Activated CD8-positive, alpha-beta memory T cell treated with anti-CD3 and anti-CD28 coated beads for 4 hours (primary cell): ENCODE measurements around the gene ST6GAL2.

Experiments used
- DNase-seq, 2 donors: peaks; one replicate each; pipeline ENCODE4 v3.0.0-alpha.2; 2020; ENCODE audit warnings: low read depth in 2 of 2

The ST6GAL2 gene, protein sequence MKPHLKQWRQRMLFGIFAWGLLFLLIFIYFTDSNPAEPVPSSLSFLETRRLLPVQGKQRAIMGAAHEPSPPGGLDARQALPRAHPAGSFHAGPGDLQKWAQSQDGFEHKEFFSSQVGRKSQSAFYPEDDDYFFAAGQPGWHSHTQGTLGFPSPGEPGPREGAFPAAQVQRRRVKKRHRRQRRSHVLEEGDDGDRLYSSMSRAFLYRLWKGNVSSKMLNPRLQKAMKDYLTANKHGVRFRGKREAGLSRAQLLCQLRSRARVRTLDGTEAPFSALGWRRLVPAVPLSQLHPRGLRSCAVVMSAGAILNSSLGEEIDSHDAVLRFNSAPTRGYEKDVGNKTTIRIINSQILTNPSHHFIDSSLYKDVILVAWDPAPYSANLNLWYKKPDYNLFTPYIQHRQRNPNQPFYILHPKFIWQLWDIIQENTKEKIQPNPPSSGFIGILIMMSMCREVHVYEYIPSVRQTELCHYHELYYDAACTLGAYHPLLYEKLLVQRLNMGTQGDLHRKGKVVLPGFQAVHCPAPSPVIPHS

DNA sequence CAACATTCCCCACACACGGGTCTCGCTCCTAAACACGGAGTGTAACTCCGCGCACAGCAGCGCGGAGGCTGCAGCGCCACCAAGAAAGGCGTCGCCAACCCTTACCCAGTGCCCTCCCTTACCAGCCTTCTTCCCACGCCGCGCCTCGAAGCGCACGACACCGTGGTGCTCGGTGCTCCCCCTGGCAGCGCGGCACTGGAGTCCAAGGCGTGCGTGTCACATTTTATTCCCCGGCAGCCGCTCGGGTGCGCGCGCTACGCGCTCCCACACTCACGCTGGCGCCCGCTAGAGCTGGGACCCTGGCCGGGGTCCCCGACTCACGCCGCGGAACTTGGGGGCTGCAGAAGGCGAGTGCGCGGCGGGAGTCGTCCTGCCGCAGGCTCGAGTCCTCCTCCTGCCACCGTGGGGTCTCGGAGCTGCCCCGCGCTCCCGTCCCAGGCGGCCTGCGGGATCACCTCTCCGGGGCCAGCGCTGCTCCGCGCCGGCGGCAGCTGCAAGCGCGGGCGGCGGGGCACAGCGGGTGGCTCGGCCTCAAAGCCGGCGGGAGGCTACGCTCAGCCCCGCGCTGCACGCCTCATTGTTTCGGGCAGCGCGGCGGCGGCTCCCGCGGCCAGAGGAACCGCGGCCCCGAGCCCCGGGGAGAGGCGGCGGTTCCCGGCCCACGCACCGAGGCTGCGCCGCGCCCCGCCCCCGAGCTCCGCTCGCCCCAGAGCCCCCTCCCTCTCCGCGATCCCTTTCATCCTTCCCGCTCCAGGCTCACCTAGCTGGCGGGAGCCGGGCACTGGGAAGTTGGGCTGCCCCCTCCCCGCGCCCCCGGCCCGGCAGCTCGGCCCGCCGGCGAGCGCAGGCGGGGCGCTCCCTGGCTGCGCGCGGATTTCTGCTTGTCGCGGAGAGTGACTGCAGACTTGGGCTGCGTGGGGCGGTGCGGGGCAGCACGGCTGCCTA lies at the start of gene ST6GAL2:
TSS of gene ST6GAL2 (minus strand) at position 197 of the 945 bp plus-strand sequence. CDS start 42,190 bp downstream, outside the sequence.
- DNase-seq, result no peak

DNA sequence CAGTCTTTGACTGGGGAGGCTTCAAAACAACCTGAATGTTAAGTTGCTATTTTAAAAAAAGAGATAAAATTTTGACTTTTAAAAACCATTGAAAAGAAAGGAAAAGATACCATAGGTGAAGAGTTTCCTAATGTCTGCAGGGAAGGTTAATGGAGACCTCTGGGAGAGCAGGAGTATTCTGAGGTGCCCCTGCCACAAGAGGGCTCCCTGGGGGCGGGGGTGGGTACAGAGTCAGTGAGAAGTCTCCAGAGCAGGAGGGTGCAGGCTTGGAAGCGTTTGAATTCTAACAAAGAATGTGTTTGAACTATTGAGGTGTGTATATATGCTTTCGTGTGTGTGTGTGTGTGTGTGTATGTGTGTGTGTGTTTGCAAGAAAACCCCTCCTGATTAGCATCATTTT lies 46.7 kb upstream of the ST6GAL2 start:
- no peak for DNase-seq

GRCh38 chr2:106931717-106932335 lies 45.9 kb upstream of the ST6GAL2 start:
- no peak for DNase-seq

- no peak for DNase-seq
Observed at GRCh38 chr2:106921451-106921850, 35.5 kb upstream of the ST6GAL2 start.

- DNase-seq, result no peak
Observed at GRCh38 chr2:106919012-106919411, 33.0 kb upstream of the ST6GAL2 start.

DNA sequence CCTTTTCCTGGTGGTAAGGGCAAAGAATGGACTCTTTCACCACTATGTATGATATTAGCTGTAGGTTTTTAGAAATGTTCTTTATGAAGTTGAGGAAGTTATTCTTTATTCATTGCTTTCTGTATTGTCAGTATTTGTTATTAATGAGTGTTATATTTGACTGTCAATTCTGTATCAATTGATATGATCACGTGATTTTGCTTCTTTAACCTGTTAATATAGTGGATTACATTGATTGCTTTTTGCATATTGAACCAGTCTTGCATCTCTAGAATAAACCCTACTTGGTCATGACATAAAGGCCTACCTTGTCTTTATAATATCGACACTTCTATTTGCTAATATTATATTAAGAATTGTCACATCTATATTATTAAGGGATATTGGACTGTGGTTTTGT lies 18.3 kb upstream of the ST6GAL2 start:
- DNase-seq, result no peak

GRCh38 chr2:106899786-106900530 lies 14.0 kb upstream of the ST6GAL2 start:
- DNase-seq, result no peak

DNA sequence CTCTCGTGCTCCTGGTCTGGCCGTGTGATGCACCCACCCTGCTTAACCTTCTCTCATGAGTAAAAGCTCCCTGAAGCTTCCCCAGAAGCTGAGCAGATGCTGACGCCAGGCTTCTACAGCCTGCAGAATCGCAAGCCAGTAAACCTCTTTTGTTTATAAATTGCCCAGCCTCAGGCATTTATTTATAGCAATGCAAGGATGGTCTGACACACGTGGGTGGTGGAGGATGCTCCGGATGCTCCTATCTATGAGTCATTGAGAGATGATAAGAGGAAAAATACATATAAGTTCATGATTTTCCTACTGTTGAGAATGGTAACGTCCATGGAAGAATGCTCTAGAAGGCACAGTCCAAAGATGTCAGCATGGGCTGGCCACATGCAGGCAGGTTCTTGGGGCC lies 8.6 kb upstream of the ST6GAL2 start:
- DNase-seq, result no peak

- no peak for DNase-seq
Observed at GRCh38 chr2:106892048-106892447, 6.1 kb upstream of the ST6GAL2 start.

GRCh38 chr2:106890606-106891005 lies 4.6 kb upstream of the ST6GAL2 start:
- DNase-seq, result no peak

DNA sequence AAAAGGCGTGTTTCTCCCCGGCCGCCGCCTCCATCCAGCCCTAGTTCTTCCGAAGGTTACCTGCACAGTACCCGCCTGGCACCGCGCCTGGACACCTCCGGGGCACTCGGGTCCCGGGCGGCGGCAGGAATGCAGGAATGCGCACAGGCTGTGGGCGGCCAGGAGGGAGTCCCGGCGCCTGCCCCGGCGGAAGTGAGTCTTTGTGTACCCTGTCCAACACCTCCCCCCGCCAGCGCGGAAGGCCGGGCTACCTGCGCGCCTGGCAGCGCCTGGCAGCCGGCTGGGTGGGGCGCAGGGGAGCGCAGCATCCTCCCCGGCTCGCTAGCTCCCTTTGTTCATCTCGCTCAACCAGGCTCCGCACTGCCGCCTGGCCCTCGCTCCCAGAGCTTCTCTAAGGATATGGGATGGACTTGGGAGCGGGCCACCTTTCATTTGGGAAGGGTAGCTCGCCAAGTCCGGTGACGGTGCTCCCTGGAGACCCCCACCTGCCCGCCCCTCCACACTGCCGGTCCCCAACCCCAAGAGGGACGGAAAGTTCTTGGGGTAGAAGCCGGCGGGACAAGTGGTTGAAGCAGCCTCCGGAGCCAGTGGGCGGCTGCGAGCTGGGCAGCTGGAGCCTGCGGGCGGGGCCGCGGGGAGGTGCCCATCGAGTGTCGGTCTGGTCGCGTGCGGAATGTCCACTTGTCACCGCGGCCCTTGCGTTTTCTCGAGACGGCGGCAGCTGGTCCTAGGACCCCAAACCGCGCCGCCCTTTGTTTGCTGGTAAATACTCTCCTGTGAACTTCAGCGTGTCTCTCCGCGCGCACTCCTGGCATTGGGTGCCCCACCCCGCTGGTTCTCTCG lies 1.2 kb upstream of the ST6GAL2 start:
- DNase-seq, result no peak

DNA sequence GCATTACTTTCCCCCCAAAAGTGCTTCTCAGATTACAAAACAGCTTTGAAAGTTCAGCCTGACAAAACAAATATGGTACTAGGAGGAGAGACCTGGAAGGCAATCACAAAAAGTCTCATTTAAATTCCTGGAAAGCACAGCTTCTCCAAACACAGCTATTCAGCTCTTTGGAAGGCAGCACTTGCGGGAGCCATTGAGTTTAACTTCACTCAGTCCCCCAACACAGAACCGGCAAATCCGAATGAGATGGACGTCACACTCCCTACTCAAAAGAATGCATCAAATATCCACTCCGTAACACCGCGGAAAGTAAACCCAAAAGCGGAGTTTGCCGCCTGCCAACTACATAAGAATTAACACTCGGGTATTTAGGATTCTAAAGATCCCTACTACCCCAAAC lies 638 bp downstream of the ST6GAL2 start:
- DNase-seq, result no peak

DNA sequence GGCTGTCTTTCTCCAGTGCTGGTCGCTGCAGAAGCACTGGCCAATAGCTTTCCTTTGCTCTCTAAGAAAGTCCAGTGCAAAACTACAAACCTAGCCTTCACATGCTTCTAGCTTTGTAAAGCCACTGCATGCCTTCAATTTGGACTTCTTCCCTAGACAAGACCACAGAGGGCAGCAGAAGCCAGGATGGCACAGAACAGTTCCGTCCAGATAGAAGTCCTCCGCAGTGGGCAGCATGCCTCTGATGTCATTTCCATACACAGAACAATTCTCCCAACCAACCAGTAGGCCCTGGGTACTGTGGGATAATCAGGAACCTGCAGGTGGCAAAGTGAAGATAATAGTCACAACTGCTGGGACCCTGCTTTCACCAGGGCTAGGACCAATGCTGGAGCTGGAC lies 3.3 kb downstream of the ST6GAL2 start:
- DNase-seq, result no peak

DNA sequence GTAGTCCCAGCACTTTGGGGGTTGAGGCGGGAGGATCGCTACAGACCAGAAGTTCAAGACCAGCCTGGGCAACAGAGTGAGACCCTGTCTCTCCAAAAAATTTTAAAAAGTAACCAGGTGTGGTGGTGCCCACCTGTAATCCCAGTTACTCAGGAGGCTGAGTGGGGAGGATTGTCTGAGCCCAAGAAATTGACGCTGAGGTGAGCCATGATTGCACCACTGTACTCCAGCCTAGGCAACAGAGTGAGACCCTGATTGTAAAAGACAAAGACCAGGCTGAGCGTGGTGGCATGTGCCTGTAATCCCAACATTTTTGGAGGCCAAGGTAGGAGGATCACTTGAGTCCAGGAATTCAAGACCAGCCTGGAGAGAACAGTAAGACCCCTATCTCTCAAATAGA lies 7.8 kb downstream of the ST6GAL2 start:
- DNase-seq, result no peak

DNA sequence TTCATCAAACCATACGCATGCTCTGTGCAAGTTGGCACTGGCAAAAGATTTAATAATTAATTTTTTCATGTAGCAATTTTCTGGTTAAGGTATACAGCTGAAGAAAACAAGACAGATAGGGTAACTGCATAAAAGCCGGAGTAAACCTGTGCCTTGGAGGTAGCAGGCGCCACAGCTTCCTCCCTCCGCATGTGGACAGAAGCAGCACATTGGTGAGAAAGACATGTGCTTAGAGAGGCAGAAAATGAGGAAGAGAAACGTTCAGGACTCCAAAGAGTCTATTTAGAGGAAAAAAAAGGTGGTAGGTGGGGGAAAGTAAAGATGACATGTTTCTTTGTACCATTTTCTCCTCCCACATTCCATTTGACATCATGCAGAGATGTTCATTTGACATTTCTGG lies 9.3 kb downstream of the ST6GAL2 start:
- DNase-seq, result no peak

DNA sequence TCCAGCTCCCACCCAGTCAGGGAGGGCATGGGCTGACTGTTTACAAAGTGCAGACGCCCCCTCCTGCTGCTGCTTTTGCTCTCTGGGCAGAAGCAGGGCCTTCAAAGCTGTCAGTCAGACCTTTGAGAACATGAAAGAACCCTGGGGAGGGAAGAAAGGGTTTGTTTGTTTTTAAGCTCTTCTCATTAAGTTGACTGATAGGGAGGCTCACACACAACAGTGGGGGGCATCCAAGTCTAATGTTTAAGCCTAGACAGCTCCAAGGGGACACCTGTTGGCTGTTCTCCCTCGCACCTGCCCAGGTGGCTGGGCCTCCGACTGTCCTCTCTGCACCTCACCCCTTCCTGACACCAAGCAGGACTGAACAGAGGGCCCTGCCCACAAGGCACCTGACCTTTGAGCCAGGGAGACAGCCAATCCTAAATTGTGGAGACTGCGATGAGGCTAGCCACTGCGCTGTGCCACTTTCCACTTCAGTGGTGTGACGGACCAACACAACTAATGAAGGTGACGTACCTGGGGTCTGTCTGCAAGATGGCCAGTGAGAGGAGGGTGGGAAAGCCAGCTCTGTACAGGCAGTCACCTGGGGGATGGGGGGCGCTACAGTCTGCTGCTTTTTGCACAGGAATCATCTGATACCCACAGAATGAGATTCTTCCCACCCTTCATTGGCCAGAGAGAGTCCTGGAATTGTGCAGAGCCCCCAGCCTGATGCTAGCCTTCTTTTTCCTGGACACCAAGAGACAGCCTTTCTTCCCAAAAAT lies 16.3 kb downstream of the ST6GAL2 start:
- no peak for DNase-seq

- DNase-seq, result no peak
Observed at GRCh38 chr2:106868275-106868674, 17.7 kb downstream of the ST6GAL2 start.

- no peak for DNase-seq
Observed at GRCh38 chr2:106867196-106867953, 18.6 kb downstream of the ST6GAL2 start.

- DNase-seq, result no peak
Observed at GRCh38 chr2:106866641-106867040, 19.3 kb downstream of the ST6GAL2 start.
